NCI-H1436 treated with DMSO at 0.1 percent for 48 hours (cell line): ENCODE results near the gene PLA2G2D.

ENCODE experiments used
- DNase-seq: peaks from one replicate; lab custom pipeline; 2025; lab: John Stamatoyannopoulos, UW

PLA2G2D gene

GRCh38 chr1:20087668-20088067 lies 31.7 kb downstream of the PLA2G2D start:
- no peak for DNase-seq

GRCh38 chr1:20086800-20087199 lies 32.5 kb downstream of the PLA2G2D start:
- no peak for DNase-seq

- no peak for DNase-seq
These were observed 36.0 kb downstream of the PLA2G2D start for GRCh38 chr1:20083178-20083944.

- no peak for DNase-seq
These were observed 36.6 kb downstream of the PLA2G2D start for GRCh38 chr1:20082772-20083171.

- no peak for DNase-seq
These were observed 38.0 kb downstream of the PLA2G2D start for GRCh38 chr1:20081353-20081810.

DNA sequence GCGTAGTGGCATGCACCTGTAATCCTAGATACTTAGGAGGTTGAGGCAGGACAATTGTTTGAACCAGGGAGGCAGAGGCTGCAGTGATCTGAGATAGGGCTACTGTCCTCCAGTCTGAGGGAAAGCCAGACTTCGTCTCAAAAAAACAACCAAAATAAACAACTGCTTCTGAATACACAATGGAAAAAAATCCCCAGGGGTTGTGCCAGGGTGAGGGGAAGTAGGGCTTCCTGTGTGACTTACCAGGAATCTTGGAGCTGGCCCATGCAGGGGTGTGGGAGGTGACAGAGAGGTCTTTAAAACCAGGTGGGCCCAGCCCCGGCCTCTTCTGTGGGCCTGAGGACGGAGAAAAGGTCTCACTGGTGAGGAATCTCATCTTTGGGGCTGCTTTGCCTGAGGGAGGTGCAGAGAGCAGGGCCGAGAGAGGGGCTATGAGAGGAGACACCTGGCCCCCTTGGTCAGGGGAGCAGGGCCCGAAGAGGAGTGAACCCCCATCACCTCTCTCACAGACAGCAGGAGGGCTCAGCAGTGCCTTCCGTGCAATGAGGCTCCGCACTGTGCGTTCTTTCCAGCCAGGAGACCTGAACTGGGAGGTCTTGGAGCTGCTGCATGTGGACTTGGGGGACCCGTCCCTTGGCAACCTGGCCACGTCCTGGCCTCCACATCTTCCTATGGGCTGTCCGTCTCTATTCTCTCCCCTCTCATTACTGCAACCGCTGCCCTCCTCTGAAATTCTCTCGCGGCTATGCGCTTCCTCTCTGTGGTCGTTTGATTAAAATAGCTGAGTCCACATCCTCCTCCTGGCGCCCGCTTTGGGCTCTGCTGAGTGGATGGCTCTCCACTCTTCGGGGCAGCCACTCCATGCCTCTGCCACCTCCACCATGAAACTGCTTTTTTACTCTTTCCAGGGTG lies 38.6 kb downstream of the PLA2G2D start:
- DNase-seq: no peak

- DNase-seq: no peak
These were observed 39.6 kb downstream of the PLA2G2D start for GRCh38 chr1:20079661-20080305.

DNA sequence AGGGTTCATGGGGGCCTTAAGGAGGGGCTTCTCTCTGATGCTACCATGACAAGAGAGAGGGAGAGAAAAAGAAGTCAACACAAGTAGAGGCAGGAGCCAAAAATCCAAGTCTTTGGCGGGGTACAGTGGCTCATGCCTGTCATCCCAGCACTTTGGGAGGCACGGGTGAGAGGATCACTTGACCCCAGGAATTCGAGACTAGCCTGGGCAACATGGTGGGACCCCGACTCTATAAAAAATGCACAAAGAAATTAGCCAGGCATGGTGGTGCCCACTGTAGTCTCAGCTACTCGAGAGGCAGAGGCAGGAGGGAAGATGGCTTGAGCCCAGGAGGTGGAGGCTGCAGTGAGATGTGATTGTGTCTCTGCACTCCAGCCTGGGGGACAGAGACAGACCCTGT lies 40.6 kb downstream of the PLA2G2D start:
- no peak for DNase-seq

DNA sequence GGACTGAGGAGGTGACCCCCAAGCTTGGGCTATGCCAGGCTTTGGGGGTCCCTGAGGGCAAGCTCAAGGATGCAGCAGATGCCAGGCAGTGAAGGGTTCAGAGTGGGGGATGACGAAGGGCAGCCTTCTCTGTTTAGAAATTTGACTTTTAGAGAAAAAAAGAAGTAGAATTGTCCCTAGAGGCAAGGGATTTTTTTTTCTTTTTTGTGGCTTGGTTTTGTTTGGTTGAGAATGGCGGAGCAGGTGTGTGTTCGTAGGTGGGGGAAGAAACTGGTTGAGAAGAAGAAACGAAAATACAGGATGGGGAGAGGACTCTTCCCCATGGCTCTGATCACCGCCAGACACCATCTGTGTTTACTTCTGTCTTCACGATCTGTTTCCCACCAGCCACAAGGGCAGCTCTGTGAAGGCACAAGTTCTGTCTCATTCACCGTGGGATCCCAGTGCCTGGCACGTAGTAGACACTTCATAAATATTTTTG lies 41.1 kb downstream of the PLA2G2D start:
- no peak for DNase-seq

- no peak for DNase-seq
These were observed 42.5 kb downstream of the PLA2G2D start for GRCh38 chr1:20076710-20077461.

GRCh38 chr1:20076223-20076622 lies 43.1 kb downstream of the PLA2G2D start:
- DNase-seq: no peak

GRCh38 chr1:20075345-20075744 lies 44.0 kb downstream of the PLA2G2D start:
- no peak for DNase-seq

GRCh38 chr1:20074725-20075171 lies 44.6 kb downstream of the PLA2G2D start:
- DNase-seq: no peak

DNA sequence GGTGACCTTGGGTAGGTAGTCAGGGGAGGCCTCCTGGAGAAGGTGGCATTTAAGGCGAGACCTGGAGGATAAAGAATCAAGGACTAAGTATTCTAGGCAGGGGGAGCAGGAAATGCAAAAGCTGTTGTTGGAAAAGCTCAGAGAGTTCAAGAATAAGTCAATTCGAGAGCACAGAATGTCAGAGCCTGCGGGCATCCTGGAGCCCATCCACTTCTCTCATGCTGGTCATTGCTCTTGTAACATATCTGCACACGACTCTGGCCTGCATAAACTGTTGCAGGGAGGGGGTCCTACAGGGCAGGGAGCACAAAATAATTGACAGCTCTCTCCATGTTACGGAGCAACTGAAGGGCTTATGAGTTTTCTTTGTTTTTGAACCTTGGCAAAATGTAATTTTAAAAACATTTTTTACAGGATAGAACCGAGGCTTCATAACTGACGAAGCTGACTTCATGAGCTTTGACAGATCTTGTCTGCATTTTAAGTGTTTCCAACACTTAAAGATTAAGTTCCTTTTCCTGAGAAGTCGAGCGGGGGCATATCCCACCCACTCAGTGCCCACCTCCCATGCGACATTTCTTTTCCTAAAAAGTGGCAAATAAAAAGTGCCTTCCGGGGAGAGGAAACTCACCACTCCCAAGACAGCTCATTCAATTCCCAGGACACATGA lies 45.1 kb downstream of the PLA2G2D start:
- DNase-seq: no peak

DNA sequence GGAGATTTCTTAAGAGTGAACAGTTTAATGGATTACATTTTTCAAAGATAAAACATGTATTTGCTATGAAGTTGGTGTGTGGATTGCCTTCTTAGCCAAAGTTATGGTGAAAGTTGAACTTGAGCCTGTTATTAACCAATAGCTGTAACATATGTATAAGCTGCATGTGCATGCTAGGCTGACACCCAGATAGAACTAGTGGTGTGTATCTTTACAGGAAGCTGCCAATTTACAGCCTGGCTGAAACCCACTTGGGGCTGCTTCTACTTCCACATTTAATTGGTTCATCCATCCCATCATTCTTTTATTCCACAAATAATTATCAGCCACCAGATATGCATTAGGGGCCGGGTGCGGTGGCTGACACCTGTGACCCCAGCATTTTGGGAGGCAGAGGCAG lies 46.1 kb downstream of the PLA2G2D start:
- DNase-seq: no peak

- DNase-seq: no peak
These were observed 46.6 kb downstream of the PLA2G2D start for GRCh38 chr1:20072771-20073170.

- DNase-seq: no peak
These were observed 47.9 kb downstream of the PLA2G2D start for GRCh38 chr1:20071416-20071815.

GRCh38 chr1:20070357-20070756 lies 49.0 kb downstream of the PLA2G2D start:
- no peak for DNase-seq

DNA sequence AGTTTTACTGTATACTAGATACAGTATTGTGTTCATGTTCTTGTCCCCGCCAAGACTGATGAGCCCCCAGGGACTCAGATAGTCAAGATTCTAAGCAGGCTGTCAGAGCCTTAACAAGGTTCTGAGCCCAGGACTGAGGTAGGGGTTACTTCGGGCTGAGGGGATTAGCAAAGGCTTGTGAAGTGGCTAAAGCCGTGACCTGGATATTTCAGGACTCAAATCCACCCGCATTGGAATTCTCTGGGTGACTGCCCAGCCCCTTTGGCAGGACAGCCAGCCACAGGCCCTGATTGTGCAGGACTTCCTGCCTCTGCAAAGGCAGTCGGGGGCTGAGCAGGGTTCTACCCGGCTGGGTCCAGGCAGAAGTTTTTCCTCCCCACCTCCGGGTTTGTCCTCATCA lies 49.5 kb downstream of the PLA2G2D start, which contains the start of gene PLA2G5:
Gene PLA2G5, plus strand, starts transcription at position 321 of the 400 bp plus-strand sequence. CDS start 14,637 bp downstream, outside the sequence.
- no peak for DNase-seq

DNA sequence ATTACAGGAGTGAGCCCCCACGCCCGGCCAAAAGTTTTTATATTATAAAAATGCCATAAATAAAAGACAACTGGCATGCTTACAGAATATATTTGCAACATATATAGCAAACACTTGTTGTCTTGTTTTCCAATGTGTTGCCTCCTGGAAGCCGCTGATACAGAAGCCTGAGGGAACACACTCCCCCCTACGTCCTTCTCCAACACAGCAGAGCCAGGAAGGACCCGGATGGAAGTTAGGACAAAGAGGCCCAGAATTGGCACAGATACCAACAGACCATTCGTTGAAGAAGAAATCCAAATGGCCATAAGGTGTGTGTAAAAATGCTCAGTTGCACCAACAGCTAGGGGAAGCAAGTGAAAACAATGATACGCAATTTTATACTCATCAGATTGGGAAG lies 50.6 kb downstream of the PLA2G2D start:
- DNase-seq: no peak

DNA sequence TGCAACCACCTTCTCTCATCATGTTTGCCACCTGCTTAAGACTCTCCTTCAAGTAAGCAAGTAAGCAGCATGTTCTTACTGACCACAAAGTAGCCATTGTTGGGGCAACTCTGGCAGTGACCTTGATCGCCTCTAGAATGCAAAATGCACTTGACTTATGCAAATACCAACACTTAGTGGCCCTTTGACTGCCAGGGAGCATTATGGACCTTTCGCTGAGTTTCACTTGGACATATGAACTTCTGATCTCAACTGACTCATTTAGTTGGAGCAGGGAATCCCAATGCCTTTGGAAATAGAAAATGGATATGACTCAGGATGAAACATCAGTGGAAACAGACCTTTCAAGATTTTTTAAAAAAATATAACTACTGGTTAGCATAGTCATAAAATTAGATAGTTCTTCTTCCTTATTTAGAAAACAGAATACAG lies 55.5 kb downstream of the PLA2G2D start:
- DNase-seq: no peak
